Right lobe of liver (tissue), 6 donors: ENCODE results near the gene KLHL35. TPM values are rescaled to one million over a fixed set of nuclear protein-coding genes. Genes with fewer than 3 reads are reported as not detected.

Experiments
- ATAC-seq, 4 donors: fragments of 200-7000 bp; cut with Tn5 transposase; one replicate each; pipeline ENCODE4 v1.9.1; 2020; ENCODE audit warnings: mild to moderate bottlenecking in 4 of 4, moderate library complexity in 4 of 4
- DNase-seq, 3 donors: peaks; one replicate each; pipeline ENCODE4 v3.0.0-alpha.2; 2020
- H3K27ac ChIP-seq, 3 donors: fragments of 200-600 bp; one replicate each; pipeline ENCODE4 v1.8.0; 2022
- H3K27me3 ChIP-seq, 2 donors: fragments of 200-600 bp; one replicate each; pipeline ENCODE4 v1.8.0; 2022
- H3K36me3 ChIP-seq, 4 donors: fragments of 200-600 bp; sonication (generic) in 1 of 4; one replicate each; pipeline versions ENCODE4 v1.5.1 to v1.8.0; 2017 to 2022; ENCODE audit warnings: control low read depth in 1 of 4
- H3K4me1 ChIP-seq, 4 donors: fragments of 200-600 bp; sonication (generic) in 1 of 4; one replicate each; pipeline versions ENCODE4 v1.5.1 to v1.8.0; 2017 to 2022; ENCODE audit warnings: control low read depth in 1 of 4
- H3K4me3 ChIP-seq, 3 donors: fragments of 200-600 bp; one replicate each; pipeline ENCODE4 v1.8.0; 2022
- H3K9me3 ChIP-seq, 4 donors: fragments of 200-600 bp; sonication (generic) in 1 of 4; one replicate each; pipeline versions ENCODE4 v1.5.1 to v1.8.0; 2017 to 2022; ENCODE audit warnings: control low read depth in 1 of 4
- CTCF ChIP-seq, 4 donors: fragments of 200-600 bp in 3 of 4; fragments of 450-650 bp in 1 of 4; IDR thresholded peaks; one replicate each; pipeline versions ENCODE4 v1.5.1 to v1.8.0; 2016 to 2022; ENCODE audit warnings: antibody characterized with exemption in 4 of 4, mild to moderate bottlenecking in 2 of 4
- POLR2A ChIP-seq: fragments of 450-650 bp; IDR thresholded peaks from one replicate; pipeline ENCODE4 v1.6.1; 2017; ENCODE audit warnings: antibody characterized with exemption, mild to moderate bottlenecking
- WGBS: methylation state at CpG from one replicate; pipeline ENCODE4 v1.1.6; 2018; ENCODE audit warnings: low coverage, low lambda C conversion rate; ENCODE audit not compliant: insufficient coverage; ENCODE audit errors: missing lambda C conversion rate; 5-methylcytosine and 5-hydroxymethylcytosine counted together
- intact Hi-C, 2 donors: fragments of 100-400 bp; cut with DNase I; formaldehyde crosslinking; loops; one replicate each; pipeline versions ENCODE4 v1.11.2 to v1.14.1; 2022
- small RNA-seq, 2 experiments: library from RNA; depleted of rRNA; stranded (forward); fragments of <200 nt; gene quantifications; one replicate each; pipeline ENCODE3, GENCODE V24; 2016
- total RNA-seq, 6 experiments: library from RNA; depleted of rRNA in 2 of 6; stranded (reverse); fragments of >200 nt in 2 of 6; fragmentation: NEBNext Ultra II Directional in 3 of 6; extraction: Animal tissue kit (Norgen Biotek cat#: 25700) in 3 of 6; gene quantifications; one replicate each; pipeline versions ENCODE4 v1.1.0 to v1.2.4, GENCODE V29; 2016 to 2023
- donor health status: DM: no; HTN: yes; CAD: no.
- donor health status: DM: no; HTN: no; CAD: no.
- donor health status: DM: no; HTN: no; CAD: no.
- donor health status: DM: no; HTN: yes; CAD: no.
- donor health status: DM: no; HTN: yes; CAD: no.

Gene KLHL35
- total RNA-seq, 6 experiments from 2014 or later: 0.09 TPM; not detected in 5

GRCh38 chr11:75374646-75375045 lies 58.4 kb downstream of the KLHL35 start:
- Histone ChIP-seq H3K4me1 (peaks cover 0 to 24% (median 5%) of the 10 kb centered on the region in 4 donors), H3K27ac (no peak overlapping the region), H3K36me3 (no peaks in the 10 kb centered on the region), H3K4me3 (no peak overlapping the region), H3K27me3 (no peaks in the 10 kb centered on the region), H3K9me3 (no peaks in the 10 kb centered on the region)
- 94% methylated on average over 3 of the region's 4 CpGs for WGBS
- intact Hi-C loops: no loop called here
- ATAC-seq: no peak
- TF ChIP-seq POLR2A (no peak), CTCF (IDR thresholded peaks at IDR 0.05) (no peak)
- DNase-seq: no peak

- peaks cover 0 to 24% (median 5%) of the 10 kb centered on the region in 4 donors for H3K4me1 ChIP-seq
- no peaks in the 10 kb centered on the region for H3K36me3 ChIP-seq
- intact Hi-C loops: no loop called here
- H3K27me3 ChIP-seq: no peaks in the 10 kb centered on the region
- no peak for TF ChIP-seq CTCF (IDR thresholded peaks at IDR 0.05)
- no peak for TF ChIP-seq POLR2A
- no peak overlapping the region for H3K4me3 ChIP-seq
- 81% methylated on average over 7 of the region's 8 CpGs for WGBS
- no peaks in the 10 kb centered on the region for H3K9me3 ChIP-seq
- no peak overlapping the region for H3K27ac ChIP-seq
- DNase-seq (no peak), ATAC-seq (no peak)
Measured at GRCh38 chr11:75373201-75373600, 59.8 kb downstream of the KLHL35 start.

Small RNAs within 50 kb of the gene (small RNA-seq; reads per million reads assigned to genes)
- 0 reads per million in 2 experiments for gene SNORD15A
- gene SNORD15B: 56.7 to 71.0 reads per million in 2 experiments

Other genes starting within 250 kb of the KLHL35 start
- gene TPBGL, start 192.4 kb downstream of the KLHL35 start, total RNA-seq: not detected
- 10 to 100 TPM in 5 of 6 experiments, 1 to 10 TPM in 1; 8.6 to 26.4 (median 24.5) TPM for gene ARRB1, start 81.5 kb downstream of the KLHL35 start, total RNA-seq
- 100 to 1,000 TPM; 311 to 560 (median 447) TPM for gene RPS3, start 33.7 kb downstream of the KLHL35 start, total RNA-seq
- 10 to 100 TPM in 1 of 6 experiments, 1 to 10 TPM in 5; 2.0 to 10.7 (median 4.1) TPM for gene GDPD5, start 92.7 kb upstream of the KLHL35 start, total RNA-seq
- gene SERPINH1, start 129.1 kb upstream of the KLHL35 start, total RNA-seq: 10 to 100 TPM; 14.6 to 44.3 (median 33.8) TPM
- gene MAP6, start 235.8 kb upstream of the KLHL35 start, total RNA-seq: under 1 TPM; 0.26 to 0.86 (median 0.58) TPM